ENCODE measurements around the gene AGAP6. TPM values are rescaled to one million over a fixed set of nuclear protein-coding genes. Genes with fewer than 3 reads are reported as not detected.
"Not testable (repeated sequence)": the region's sequence is repeated elsewhere in the genome, so short reads cannot be mapped to it uniquely, and the experiment has no call there.

AGAP6 gene
- total and polyA plus RNA-seq, 2 donors (not counting 3 experiments of a cell fraction or from before 2014, with no cell fraction given) = 12.7 to 14.7 TPM

DNA sequence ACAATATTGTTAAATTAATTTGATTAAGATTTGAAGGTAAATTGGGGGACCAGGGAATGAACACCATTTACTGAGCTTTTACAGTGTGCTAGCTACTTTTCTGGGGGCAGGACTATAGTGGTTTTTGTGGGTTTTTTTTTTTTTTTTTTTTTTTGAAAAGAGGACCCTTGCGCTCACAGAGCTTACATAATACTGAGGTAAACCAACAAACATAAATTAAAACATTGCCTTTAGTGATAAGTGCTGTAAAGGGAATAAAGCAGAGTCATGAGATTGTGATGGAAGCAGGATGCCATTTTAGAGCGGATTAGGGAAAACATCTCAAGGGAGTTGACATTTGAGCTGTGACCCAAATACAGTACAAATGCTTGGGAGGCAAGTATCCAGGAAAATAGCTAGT lies 44.6 kb upstream of the AGAP6 start:
- BruUV-seq (replicated peaks); FAIRE-seq; POLR2A ChIA-PET; intact Hi-C loops (cut with micrococcal nuclease); H3K9me3 ChIP-seq (replicated peaks; ENCODE audit: control insufficient read depth, insufficient read depth, low read length); H3K4me2 ChIP-seq (ENCODE audit: insufficient read depth, low read length); H3K27ac ChIP-seq (ENCODE audit: insufficient read depth, low read depth, low read length); CTCF ChIA-PET; H4K20me1 ChIP-seq (replicated peaks; ENCODE audit: control insufficient read depth, extremely low read depth, insufficient read depth, low read length); H3K36me3 ChIP-seq (ENCODE audit: control insufficient read depth in 2 of 2, extremely low read depth in 1 of 2, insufficient read depth in 2 of 2, low read length in 2 of 2); H3K4me1 ChIP-seq (ENCODE audit: control insufficient read depth, extremely low read depth, insufficient read depth, low read length); H3K9me1 ChIP-seq (replicated peaks; ENCODE audit: control insufficient read depth, extremely low read depth, insufficient read depth, low read length); dilution Hi-C loops (cut with MboI; ENCODE audit: extremely low pct_ligation_motif_present, low sequenced_read_pairs); H3K9ac ChIP-seq (replicated peaks; ENCODE audit: extremely low read depth, insufficient read depth, low read length); H3K27me3 ChIP-seq (ENCODE audit: control insufficient read depth in 2 of 2, insufficient read depth in 2 of 2, low read length in 2 of 2); DNase-seq (ENCODE audit: low read depth, low spot score); H3K4me3 ChIP-seq (replicated peaks in 1 of 3; ENCODE audit: insufficient read depth in 1 of 3, low read depth in 1 of 3, low read length in 3 of 3); H2AFZ ChIP-seq (ENCODE audit: low read depth, low read length): not testable (repeated sequence)
- peaks cover 48% of the 10 kb centered on the region for H3K79me2 ChIP-seq (ENCODE audit: control insufficient read depth, insufficient read depth, low read length)

DNA sequence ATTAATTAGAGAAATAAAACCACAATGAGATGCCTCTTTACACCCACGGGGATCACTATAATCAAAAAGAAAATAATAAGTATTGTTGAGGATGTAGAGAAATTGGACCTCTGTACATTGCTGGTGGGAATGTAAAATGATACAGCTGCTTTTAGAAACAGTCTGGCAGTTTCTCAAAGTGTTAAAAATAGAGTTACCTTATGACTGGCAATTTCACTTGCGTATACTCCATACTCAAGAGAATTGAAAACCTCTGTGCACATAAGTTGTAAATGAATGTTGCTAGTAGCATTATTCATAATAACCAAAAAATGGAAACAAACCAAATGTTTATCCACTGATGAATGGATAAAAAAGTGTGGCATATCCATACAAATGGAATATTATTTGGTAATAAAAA lies 40.1 kb upstream of the AGAP6 start:
- H3K9ac ChIP-seq (replicated peaks; ENCODE audit: extremely low read depth, insufficient read depth, low read length); H3K27me3 ChIP-seq (ENCODE audit: control insufficient read depth in 2 of 2, insufficient read depth in 2 of 2, low read length in 2 of 2); dilution Hi-C loops (cut with MboI; ENCODE audit: extremely low pct_ligation_motif_present, low sequenced_read_pairs); H3K27ac ChIP-seq (ENCODE audit: insufficient read depth, low read depth, low read length); CTCF ChIA-PET; FAIRE-seq; intact Hi-C loops (cut with micrococcal nuclease); H2AFZ ChIP-seq (ENCODE audit: low read depth, low read length); H3K9me3 ChIP-seq (replicated peaks; ENCODE audit: control insufficient read depth, insufficient read depth, low read length); BruUV-seq (replicated peaks); H3K4me1 ChIP-seq (ENCODE audit: control insufficient read depth, extremely low read depth, insufficient read depth, low read length); H3K36me3 ChIP-seq (ENCODE audit: control insufficient read depth in 2 of 2, extremely low read depth in 1 of 2, insufficient read depth in 2 of 2, low read length in 2 of 2); DNase-seq (ENCODE audit: low read depth, low spot score); H3K4me3 ChIP-seq (replicated peaks in 1 of 3; ENCODE audit: insufficient read depth in 1 of 3, low read depth in 1 of 3, low read length in 3 of 3); POLR2A ChIA-PET; H3K9me1 ChIP-seq (replicated peaks; ENCODE audit: control insufficient read depth, extremely low read depth, insufficient read depth, low read length); H4K20me1 ChIP-seq (replicated peaks; ENCODE audit: control insufficient read depth, extremely low read depth, insufficient read depth, low read length); H3K4me2 ChIP-seq (ENCODE audit: insufficient read depth, low read length): not testable (repeated sequence)
- peaks cover 33% of the 10 kb centered on the region for H3K79me2 ChIP-seq (ENCODE audit: control insufficient read depth, insufficient read depth, low read length)

DNA sequence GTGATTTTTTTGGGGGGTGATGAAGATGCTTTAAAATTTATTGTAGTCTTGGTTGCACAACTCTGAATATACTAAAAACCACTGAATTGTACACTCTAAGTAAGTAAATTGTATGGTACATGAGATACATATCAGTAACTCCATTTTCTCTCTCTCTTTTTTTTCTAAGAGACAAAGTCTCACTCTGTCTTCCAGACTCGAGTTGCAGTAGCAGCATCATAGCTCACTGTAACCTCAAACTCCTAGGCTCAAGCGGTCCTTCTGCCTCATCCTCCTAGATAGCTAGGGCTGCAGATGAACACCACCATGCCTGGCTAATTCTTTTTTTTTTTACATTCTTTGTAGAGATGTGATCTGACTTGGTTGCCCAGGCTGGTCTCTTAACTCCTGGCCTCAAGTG lies 39.5 kb upstream of the AGAP6 start:
- H3K4me2 ChIP-seq (ENCODE audit: insufficient read depth, low read length); H3K9me3 ChIP-seq (replicated peaks; ENCODE audit: control insufficient read depth, insufficient read depth, low read length); H3K9me1 ChIP-seq (replicated peaks; ENCODE audit: control insufficient read depth, extremely low read depth, insufficient read depth, low read length); H3K27me3 ChIP-seq (ENCODE audit: control insufficient read depth in 2 of 2, insufficient read depth in 2 of 2, low read length in 2 of 2); FAIRE-seq; H4K20me1 ChIP-seq (replicated peaks; ENCODE audit: control insufficient read depth, extremely low read depth, insufficient read depth, low read length); H3K4me1 ChIP-seq (ENCODE audit: control insufficient read depth, extremely low read depth, insufficient read depth, low read length); intact Hi-C loops (cut with micrococcal nuclease); H3K27ac ChIP-seq (ENCODE audit: insufficient read depth, low read depth, low read length); H3K4me3 ChIP-seq (replicated peaks in 1 of 3; ENCODE audit: insufficient read depth in 1 of 3, low read depth in 1 of 3, low read length in 3 of 3); CTCF ChIA-PET; DNase-seq (ENCODE audit: low read depth, low spot score); H3K9ac ChIP-seq (replicated peaks; ENCODE audit: extremely low read depth, insufficient read depth, low read length); BruUV-seq (replicated peaks); POLR2A ChIA-PET; dilution Hi-C loops (cut with MboI; ENCODE audit: extremely low pct_ligation_motif_present, low sequenced_read_pairs); H2AFZ ChIP-seq (ENCODE audit: low read depth, low read length); H3K36me3 ChIP-seq (ENCODE audit: control insufficient read depth in 2 of 2, extremely low read depth in 1 of 2, insufficient read depth in 2 of 2, low read length in 2 of 2): not testable (repeated sequence)
- H3K79me2 ChIP-seq (ENCODE audit: control insufficient read depth, insufficient read depth, low read length) = peaks cover 27% of the 10 kb centered on the region

DNA sequence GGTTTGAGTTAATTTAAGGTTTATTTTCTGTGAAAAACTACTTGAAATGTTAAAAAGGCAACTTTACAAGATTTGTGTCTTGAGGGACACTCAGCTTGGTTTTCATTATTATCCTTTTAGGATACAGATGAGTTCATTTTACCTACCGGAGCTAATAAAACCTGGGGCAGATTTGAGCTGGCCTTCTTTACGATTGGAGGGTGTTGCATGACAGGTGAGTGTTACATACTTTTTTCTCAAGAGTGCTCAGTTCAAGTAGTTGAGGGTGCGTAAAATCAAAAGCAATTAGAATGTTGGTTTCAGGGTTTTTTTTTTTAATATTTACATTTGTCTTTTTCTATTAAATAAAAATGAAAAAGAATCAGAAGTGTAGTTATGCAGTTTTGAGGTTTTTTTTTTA lies 36.2 kb upstream of the AGAP6 start:
- dilution Hi-C loops (cut with MboI; ENCODE audit: extremely low pct_ligation_motif_present, low sequenced_read_pairs); H3K36me3 ChIP-seq (ENCODE audit: control insufficient read depth in 2 of 2, extremely low read depth in 1 of 2, insufficient read depth in 2 of 2, low read length in 2 of 2); CTCF ChIA-PET; H3K27ac ChIP-seq (ENCODE audit: insufficient read depth, low read depth, low read length); H3K4me3 ChIP-seq (replicated peaks in 1 of 3; ENCODE audit: insufficient read depth in 1 of 3, low read depth in 1 of 3, low read length in 3 of 3); FAIRE-seq; DNase-seq (ENCODE audit: low read depth, low spot score); H3K9ac ChIP-seq (replicated peaks; ENCODE audit: extremely low read depth, insufficient read depth, low read length); H3K9me3 ChIP-seq (replicated peaks; ENCODE audit: control insufficient read depth, insufficient read depth, low read length); POLR2A ChIA-PET; H2AFZ ChIP-seq (ENCODE audit: low read depth, low read length); H3K4me1 ChIP-seq (ENCODE audit: control insufficient read depth, extremely low read depth, insufficient read depth, low read length); H4K20me1 ChIP-seq (replicated peaks; ENCODE audit: control insufficient read depth, extremely low read depth, insufficient read depth, low read length); H3K9me1 ChIP-seq (replicated peaks; ENCODE audit: control insufficient read depth, extremely low read depth, insufficient read depth, low read length); H3K27me3 ChIP-seq (ENCODE audit: control insufficient read depth in 2 of 2, insufficient read depth in 2 of 2, low read length in 2 of 2); intact Hi-C loops (cut with micrococcal nuclease); BruUV-seq (replicated peaks); H3K4me2 ChIP-seq (ENCODE audit: insufficient read depth, low read length): not testable (repeated sequence)
- H3K79me2 ChIP-seq (ENCODE audit: control insufficient read depth, insufficient read depth, low read length) = peaks cover 10% of the 10 kb centered on the region
